NCI-H226 (cell line): ENCODE measurements around the gene SLC9B2.

Experiments
- DNase-seq: peaks from one replicate; pipeline ENCODE4 v3.0.0-alpha.2; 2015

SLC9B2 gene

GRCh38 chr4:103076747-103077347 is at the start of gene SLC9B2:
TSS of gene SLC9B2 (minus strand) at chr4:103076761. CDS start at chr4:103067550, 9,211 bp downstream.
- DNase-seq, result peak; percentile 47

- DNase-seq, result no peak
Observed at GRCh38 chr4:103126126-103126525, 49.6 kb upstream of the SLC9B2 start.

- no peak for DNase-seq
Observed at GRCh38 chr4:103123114-103123513, 46.6 kb upstream of the SLC9B2 start.

- no peak for DNase-seq
Observed at GRCh38 chr4:103118166-103118565, 41.6 kb upstream of the SLC9B2 start.

GRCh38 chr4:103111598-103111997 is 35.0 kb upstream of the SLC9B2 start:
- no peak for DNase-seq

GRCh38 chr4:103108542-103108941 is 32.0 kb upstream of the SLC9B2 start:
- no peak for DNase-seq

GRCh38 chr4:103105558-103106356 is 29.2 kb upstream of the SLC9B2 start:
- no peak for DNase-seq

GRCh38 chr4:103104886-103105285 is 28.3 kb upstream of the SLC9B2 start:
- DNase-seq, result no peak

- no peak for DNase-seq
Observed at GRCh38 chr4:103100691-103101090, 24.1 kb upstream of the SLC9B2 start.

- DNase-seq, result peak; percentile 75
Observed at GRCh38 chr4:103099691-103100392, 23.3 kb upstream of the SLC9B2 start, which contains the start of gene BDH2. TSS of gene BDH2 (minus strand) at chr4:103099834. CDS start at chr4:103096254, 3,580 bp downstream.

- no peak for DNase-seq
Observed at GRCh38 chr4:103098756-103099440, 22.3 kb upstream of the SLC9B2 start.

- no peak for DNase-seq
Observed at GRCh38 chr4:103098341-103098740, 21.8 kb upstream of the SLC9B2 start.

GRCh38 chr4:103097112-103097511 is 20.6 kb upstream of the SLC9B2 start:
- DNase-seq, result no peak

GRCh38 chr4:103095080-103095479 is 18.5 kb upstream of the SLC9B2 start:
- no peak for DNase-seq

GRCh38 chr4:103092245-103092644 is 15.7 kb upstream of the SLC9B2 start:
- no peak for DNase-seq

GRCh38 chr4:103091601-103092223 is 15.2 kb upstream of the SLC9B2 start:
- peak; percentile 22 for DNase-seq

GRCh38 chr4:103089481-103089880 is 12.9 kb upstream of the SLC9B2 start:
- DNase-seq, result no peak

GRCh38 chr4:103086551-103086950 is 10.0 kb upstream of the SLC9B2 start:
- DNase-seq, result no peak

GRCh38 chr4:103085555-103086196 is 9.1 kb upstream of the SLC9B2 start:
- no peak for DNase-seq

GRCh38 chr4:103079621-103080020 is 3.1 kb upstream of the SLC9B2 start:
- no peak for DNase-seq

- DNase-seq, result no peak
Observed at GRCh38 chr4:103075894-103076746, 441 bp downstream of the SLC9B2 start.
